ENCODE results near the gene RUVBL1. TPM values are rescaled to one million over a fixed set of nuclear protein-coding genes. Genes with fewer than 3 reads are reported as not detected.
"Not testable (repeated sequence)": the region's sequence is repeated elsewhere in the genome, so short reads cannot be mapped to it uniquely, and the experiment has no call there.

Gene RUVBL1
- total RNA-seq, 4 donors from 2014 or later = 12.1 to 26.3 (median 21.4) TPM

DNA sequence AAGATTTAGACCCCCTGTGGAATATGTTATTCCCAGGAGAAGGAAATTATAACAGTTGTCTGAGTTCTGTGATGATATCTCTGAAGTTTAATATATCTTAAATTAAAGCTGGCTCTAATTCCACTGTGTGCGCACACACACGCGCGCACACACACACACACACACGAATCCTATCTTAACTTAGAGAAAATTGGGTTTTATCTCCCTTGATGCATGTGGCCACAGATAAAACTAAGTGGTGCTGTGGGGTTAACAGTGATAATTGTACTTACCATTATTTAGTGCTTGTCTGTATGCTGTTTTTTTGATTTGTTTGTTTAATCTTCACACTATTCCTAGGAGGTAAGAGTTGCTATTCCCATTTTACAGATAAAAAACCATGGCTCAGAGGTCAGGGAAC is 37.0 kb upstream of the RUVBL1 start:
- TF ChIP-seq POLR2A (IDR thresholded peaks at IDR 0.05) = no peak
- TF ChIP-seq, protein P1, sequence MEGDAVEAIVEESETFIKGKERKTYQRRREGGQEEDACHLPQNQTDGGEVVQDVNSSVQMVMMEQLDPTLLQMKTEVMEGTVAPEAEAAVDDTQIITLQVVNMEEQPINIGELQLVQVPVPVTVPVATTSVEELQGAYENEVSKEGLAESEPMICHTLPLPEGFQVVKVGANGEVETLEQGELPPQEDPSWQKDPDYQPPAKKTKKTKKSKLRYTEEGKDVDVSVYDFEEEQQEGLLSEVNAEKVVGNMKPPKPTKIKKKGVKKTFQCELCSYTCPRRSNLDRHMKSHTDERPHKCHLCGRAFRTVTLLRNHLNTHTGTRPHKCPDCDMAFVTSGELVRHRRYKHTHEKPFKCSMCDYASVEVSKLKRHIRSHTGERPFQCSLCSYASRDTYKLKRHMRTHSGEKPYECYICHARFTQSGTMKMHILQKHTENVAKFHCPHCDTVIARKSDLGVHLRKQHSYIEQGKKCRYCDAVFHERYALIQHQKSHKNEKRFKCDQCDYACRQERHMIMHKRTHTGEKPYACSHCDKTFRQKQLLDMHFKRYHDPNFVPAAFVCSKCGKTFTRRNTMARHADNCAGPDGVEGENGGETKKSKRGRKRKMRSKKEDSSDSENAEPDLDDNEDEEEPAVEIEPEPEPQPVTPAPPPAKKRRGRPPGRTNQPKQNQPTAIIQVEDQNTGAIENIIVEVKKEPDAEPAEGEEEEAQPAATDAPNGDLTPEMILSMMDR (IDR thresholded peaks at IDR 0.05 in 4 of 5, conservative IDR thresholded peaks at IDR 0.05 in 1 of 5) = no peak
- Histone ChIP-seq H3K9me3 (no peaks in the 10 kb centered on the region), H3K36me3 (peaks cover 0 to 24% of the 10 kb centered on the region in 2 donors), H3K27me3 (no peaks in the 10 kb centered on the region), H3K4me3 (no peak overlapping the region), H3K4me1 (peaks cover 10 to 16% of the 10 kb centered on the region in 2 donors), H3K27ac (no peak overlapping the region)
- DNase-seq = no peak
- in situ Hi-C loops (cut with MboI; ENCODE audit: low sequenced_read_pairs in 4 of 4) (no loop called here), intact Hi-C loops (cut with DNase I; ENCODE audit: low total_unique reads) (no loop called here)
- no peak for ATAC-seq

DNA sequence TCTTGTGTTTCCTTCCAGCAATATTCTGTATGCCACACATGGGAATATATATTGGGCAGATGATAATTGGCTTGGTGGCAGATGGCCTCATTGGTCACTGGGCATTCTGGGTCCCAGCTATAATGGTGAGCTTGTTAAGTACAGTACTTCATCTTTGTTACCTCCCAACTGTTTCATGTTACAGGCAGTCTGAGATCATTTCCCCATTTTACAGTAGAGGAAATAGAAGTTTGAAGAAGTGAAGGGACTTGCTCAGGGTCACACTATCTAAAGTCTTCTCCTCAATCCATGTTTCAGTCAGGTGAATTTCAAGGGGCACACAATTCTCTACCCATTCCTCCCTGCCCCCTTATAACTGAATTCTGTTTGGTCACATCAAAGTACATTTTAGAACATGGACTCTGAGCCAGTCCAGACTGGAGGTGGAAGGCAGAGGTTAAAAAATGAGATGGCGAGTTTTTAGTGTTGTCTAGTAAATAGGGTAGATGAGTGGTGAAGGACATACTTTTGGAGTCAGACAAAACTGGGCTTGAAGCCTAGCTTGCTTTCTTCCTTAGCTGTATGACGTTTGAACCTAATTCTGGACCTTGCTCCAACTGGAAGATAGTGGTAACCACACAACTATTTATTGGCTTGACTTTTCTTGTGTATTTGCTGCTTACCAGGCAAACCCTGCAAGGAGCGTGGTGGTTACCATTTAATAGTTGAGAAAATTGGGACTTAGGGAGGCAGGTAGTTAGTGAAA is 32.2 kb upstream of the RUVBL1 start:
- DNase-seq (no peak), ATAC-seq (no peak)
- in situ Hi-C loops (cut with MboI; ENCODE audit: low sequenced_read_pairs in 4 of 4) = no loop called here

DNA sequence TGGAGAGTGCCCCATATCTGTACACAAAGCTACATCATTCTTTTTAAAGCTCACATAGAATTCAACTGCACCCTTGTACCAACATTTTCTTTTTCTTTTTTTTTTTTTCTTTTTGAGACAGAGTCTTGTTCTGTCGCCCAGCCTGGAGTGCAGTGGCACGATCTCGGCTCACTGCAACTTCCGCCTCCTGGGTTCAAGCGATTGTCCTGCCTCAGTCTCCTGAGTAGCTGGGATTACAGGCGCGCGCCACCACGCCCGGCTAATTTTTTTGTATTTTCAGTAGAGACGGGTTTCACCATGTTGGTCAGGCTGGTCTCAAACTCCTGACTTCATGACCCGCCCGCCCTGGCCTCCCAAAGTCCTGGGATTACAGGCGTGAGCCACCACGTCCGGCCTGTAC is 30.7 kb upstream of the RUVBL1 start:
- H3K27me3 ChIP-seq; DNase-seq; ATAC-seq; in situ Hi-C loops (cut with MboI; ENCODE audit: low sequenced_read_pairs in 4 of 4); intact Hi-C loops (cut with DNase I; ENCODE audit: low total_unique reads); H3K9me3 ChIP-seq: not testable (repeated sequence)
- Histone ChIP-seq H3K27ac (peak overlapping the region; percentile 81 to 90 (median 88)), H3K4me3 (peak overlapping the region; percentile 74 to 91 (median 84)), H3K4me1 (peaks cover 18 to 25% of the 10 kb centered on the region in 2 donors), H3K36me3 (peaks cover 0 to 24% of the 10 kb centered on the region in 2 donors)

More for the DNA sequence above, 32.2 kb upstream of the RUVBL1 start:
- no peaks in the 10 kb centered on the region for H3K9me3 ChIP-seq
- intact Hi-C loops (cut with DNase I; ENCODE audit: low total_unique reads) = no loop called here
- no peaks in the 10 kb centered on the region for H3K27me3 ChIP-seq
- H3K36me3 ChIP-seq = peaks cover 0 to 24% of the 10 kb centered on the region in 2 donors
- H3K4me3 ChIP-seq = no peak overlapping the region
- peaks cover 18 to 28% of the 10 kb centered on the region in 2 donors for H3K4me1 ChIP-seq
- H3K27ac ChIP-seq = no peak overlapping the region
- TF ChIP-seq, protein P1 (IDR thresholded peaks at IDR 0.05 in 4 of 5, conservative IDR thresholded peaks at IDR 0.05 in 1 of 5) = no peak
- TF ChIP-seq POLR2A (IDR thresholded peaks at IDR 0.05) = no peak

DNA sequence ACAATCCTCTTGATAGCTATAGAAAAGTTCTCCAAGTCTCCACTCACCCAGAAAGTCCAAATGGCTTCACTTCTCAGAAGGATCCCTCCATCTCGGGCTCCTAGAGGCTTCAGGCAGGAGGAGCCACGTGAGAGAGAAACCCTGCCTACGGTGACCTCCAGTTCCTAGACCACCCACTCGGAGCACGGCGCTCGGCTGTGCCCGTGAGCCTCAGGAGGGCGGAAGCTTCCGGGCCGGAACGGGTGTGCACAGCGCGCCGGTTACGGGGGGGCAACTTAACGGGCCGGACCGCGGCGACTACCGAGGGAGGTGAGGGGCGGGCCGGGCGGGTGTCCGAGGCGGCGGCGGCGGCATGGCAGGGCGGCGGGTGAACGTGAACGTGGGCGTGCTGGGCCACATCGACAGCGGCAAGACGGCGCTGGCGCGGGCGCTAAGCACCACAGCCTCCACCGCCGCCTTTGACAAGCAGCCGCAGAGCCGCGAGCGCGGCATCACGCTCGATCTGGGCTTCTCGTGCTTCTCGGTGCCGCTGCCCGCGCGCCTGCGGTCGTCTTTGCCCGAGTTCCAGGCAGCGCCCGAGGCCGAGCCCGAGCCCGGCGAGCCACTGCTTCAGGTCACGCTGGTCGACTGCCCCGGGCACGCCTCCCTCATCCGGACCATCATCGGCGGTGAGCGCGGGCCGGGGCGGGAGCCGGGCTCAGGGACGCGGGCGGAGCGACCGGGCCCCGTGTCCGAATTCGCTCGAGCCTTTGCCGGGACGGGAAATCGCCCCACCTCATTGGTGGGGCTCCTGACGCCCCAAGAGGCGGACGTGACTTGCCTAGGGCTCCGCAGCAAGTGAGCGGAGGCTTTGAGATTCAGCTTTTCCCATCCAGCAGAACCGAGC is 29.8 kb upstream of the RUVBL1 start, which contains the start of gene EEFSEC:
Gene EEFSEC, plus strand, starts transcription at position 326 of the 886 bp plus-strand sequence. Its CDS starts 27 bp downstream, at position 353.
- ATAC-seq (peak; percentile 91 to 96), DNase-seq (peak; percentile 63 to 68)
- H3K27ac ChIP-seq = peak within 1 kb of the TSS; percentile 81 to 90 (median 88)
- peak within 1 kb of the TSS; percentile 74 to 91 (median 84) for H3K4me3 ChIP-seq
- H3K36me3 ChIP-seq = peaks cover 0 to 17% of the 10 kb centered on the region in 2 donors
- in situ Hi-C loops (cut with MboI; ENCODE audit: low sequenced_read_pairs in 4 of 4) (no loop called here), intact Hi-C loops (cut with DNase I; ENCODE audit: low total_unique reads) (loop anchor here (1.0 kb wide), 1 partner anchor 30 kb away; the partner anchor contains the start of gene RUVBL1)
- peak; percentile 65 to 75 for TF ChIP-seq POLR2A (IDR thresholded peaks at IDR 0.05)
- TF ChIP-seq, protein P1 (IDR thresholded peaks at IDR 0.05 in 4 of 5, conservative IDR thresholded peaks at IDR 0.05 in 1 of 5) = no peak
- H3K4me1 ChIP-seq = peaks cover 18 to 25% of the 10 kb centered on the region in 2 donors
- H3K27me3 ChIP-seq = no peaks in the 10 kb centered on the region
- no peaks in the 10 kb centered on the region for H3K9me3 ChIP-seq

All from gastrocnemius medialis (tissue), 4 donors.